IPS DF 19.7 (cell line): Measurements from ENCODE around the gene LAX1.
"Not testable (repeated sequence)": the region's sequence is repeated elsewhere in the genome, so short reads cannot be mapped to it uniquely, and the experiment has no call there.

Experiments used
- DNase-seq: peaks from one replicate; pipeline ENCODE4 v3.0.0-alpha.2; 2013; ENCODE audit warnings: low read depth, low spot score

Gene LAX1

DNA sequence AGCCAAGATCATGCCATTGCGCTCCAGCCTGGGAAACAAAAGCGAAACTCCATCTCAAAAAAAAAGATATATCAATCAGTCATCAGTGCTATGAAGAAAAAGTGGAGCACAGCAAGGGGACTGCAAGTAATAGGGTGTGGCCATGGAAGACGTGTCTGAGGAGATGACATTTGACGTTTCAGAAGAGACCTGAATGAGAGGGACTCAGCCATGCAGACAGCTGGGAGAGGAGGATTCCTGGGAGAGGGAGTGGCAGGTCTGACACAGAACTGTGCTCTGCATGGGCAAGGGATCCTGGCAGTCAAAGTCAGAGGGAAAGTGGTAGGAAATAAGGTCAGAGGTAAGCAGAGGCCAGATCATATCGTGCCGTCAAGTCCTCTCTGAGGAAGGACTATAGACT is 3.3 kb downstream of the LAX1 start:
- DNase-seq: no peak

DNA sequence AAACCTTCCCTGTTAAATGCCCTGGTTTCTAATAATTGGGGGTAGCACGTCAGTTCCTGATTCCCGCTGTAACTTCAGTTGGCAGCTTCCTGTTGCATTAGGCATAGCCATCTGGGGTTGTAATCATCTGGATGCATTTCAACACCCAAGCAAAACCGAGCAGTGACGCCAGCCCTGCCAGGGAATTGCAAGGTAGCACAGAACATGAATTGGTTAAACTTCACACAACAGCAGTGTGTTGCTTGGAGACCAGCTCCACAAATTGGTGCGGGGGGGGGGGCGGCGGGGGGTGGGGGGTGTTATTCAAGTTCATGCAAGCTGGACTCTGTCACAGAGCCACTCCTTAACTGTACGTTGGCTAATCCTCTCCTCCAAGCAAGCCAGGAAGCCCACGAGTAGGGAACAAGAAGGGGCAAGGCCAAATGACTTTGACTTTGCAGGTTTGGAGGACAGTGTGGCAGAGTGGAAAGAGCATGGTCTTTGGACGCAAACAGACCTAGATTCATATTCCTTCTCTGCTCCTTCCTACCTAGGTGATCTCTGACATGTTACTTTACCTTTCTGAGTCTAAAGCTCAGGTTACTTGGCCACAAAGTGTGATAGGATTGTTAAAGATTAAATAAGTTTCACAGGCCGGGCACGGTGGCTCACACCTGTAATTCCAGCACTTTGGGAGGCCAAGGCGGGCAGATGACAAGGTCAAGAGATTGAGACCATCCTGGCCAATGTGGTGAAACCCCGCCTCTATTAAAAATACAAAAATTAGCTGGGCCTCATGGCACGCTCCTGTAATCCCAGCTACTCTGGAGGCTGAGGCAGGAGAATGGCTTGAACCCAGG is 4.7 kb downstream of the LAX1 start:
- DNase-seq: no peak

DNA sequence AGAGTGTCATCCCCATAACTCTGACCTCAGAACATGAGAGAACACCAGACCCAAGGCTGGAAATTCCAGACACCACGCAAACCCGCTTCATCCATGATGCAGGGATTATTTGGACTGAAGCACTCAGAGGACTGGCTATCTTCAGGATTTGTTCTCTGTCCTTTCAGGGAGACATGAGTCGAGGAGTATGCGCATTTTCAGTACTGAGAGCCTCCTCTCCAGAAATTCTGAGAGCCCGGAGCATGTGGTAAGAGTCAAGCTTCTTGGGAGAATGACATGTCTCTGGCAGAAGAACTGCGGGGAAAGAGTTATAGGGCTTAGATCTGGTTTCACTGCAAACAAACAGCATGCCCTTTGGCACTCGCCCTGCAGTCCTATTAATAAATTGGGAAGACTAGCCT is 6.9 kb downstream of the LAX1 start:
- DNase-seq: no peak

DNA sequence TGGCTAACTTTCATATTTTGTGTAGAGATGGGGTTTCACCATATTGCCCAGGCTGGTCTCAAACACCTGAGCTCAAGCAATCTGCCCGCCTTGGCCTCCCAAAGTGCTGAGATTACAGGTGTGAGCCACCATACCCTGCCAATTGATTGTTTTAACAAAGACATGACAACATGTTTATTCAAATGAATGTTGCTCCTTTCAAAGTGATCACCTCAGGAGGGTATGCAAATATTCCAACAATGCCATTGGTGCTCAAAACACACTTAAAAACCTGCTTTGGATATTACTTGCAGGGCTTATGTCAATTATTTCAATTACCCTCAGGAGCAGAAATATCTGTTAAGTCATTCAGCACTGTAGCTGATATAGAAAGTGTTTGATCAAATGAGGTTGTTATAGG is 7.9 kb downstream of the LAX1 start:
- DNase-seq: no peak

DNA sequence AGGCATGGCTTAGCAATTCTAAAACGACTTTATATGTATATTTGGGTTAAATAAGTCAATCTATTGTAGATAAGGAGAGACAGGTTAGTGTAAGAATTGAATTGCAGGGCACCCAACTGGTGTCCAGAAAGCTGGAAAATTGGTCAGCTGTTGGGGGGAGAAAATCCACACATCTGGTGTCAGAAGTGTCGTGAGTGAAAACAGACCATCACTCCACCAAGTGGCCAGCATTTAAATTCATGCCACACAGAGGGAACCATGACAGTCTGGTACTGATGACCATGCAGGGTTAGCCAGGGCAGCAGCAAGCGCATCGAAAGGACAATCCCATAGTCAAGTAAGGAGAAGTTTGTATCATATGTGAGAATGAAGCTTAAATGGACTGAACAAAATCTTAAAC is 11.7 kb downstream of the LAX1 start:
- no peak for DNase-seq

DNA sequence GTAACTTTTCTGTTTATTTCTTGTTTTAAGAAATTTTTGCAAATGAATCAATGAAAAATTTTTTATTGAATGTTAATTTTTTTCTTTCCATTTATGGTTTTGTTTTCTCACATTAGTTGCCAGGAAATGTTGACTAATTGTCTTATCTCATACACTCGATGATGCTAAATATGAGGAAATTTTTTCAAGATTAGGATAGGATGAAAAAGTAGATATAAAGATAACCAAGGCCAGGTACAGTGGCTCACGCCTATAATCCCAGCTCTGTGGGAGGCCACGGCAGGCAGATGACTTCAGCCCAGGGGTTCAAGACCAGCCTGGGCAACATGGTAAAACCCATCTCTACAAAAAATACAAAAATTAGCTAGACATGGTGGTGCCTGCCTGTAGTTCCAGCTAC is 12.6 kb downstream of the LAX1 start:
- no peak for DNase-seq

DNA sequence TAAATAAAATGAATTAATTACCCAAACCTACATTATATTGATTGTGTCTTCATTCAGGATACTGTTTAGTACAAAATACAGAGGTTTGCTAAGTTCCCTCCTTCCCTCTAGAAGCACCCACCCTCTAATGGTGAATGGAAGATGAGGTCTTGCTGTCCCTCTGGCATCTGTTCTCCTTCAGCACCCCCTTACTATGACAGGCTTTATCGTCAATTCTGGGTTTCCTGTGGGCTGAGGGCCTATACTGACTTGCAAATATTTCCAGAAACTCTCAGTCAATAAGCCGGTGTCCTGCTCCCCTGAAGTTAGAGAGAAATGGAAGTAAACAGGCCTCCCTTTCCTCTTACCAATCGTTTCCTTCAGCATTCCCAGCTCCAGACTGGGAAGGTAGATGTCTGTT is 13.2 kb downstream of the LAX1 start:
- DNase-seq: no peak

DNA sequence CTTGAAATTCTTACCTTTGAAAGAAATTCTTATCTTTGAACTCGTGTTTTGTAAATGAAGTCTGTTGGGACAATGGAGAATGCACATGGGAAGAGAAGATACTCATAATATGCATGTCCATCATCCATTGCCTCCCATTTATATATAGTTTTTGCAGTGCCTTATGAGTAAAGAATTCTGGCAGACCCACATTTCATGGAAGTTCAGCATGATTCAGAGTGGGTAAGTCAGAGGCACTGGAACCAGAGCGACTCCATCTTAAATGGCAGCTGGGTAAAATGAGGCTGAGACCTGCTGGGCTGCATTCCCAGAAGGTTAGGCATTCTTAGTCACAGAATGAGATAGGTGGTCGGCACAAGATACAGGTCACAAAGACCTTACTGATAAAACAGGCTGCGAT is 13.8 kb downstream of the LAX1 start:
- DNase-seq: no peak

DNA sequence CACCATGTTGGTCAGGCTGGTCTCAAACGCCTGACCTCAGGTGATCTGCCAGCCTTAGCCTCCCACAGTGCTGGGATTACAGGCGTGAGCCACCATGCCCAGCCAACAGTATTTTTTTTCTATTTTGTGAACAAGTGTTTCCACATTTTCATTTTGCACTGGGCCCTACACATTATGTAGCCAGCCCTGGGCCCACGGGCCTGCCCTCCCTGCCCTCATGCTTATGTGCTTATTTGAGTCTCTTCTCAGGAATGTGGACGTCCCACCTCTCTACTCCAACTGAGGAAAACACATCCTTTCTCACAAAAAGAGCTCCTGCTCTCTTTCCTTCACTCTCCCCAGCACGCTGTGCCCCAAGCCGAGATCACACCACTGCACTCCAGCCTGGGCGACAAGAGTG is 17.0 kb downstream of the LAX1 start:
- DNase-seq: no peak

DNA sequence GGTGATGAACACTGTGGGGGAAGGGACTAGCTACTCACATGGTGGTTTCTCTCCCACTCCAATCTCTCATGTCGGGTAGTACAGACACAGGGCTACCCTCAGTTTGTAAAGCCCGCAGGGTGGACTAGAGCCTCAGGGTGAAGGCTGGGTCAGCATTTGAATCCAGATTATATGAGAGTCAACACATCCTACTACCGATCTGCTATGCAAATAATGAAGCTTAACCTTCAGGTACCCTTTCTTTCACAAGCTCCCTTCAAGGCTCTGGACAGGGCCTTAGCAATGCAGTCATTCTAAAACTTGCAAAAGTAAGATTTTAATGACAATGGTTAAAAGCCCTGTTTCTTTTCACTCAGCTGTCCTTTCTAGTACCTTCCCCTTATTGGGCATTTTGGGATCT is 25.0 kb downstream of the LAX1 start:
- no peak for DNase-seq

DNA sequence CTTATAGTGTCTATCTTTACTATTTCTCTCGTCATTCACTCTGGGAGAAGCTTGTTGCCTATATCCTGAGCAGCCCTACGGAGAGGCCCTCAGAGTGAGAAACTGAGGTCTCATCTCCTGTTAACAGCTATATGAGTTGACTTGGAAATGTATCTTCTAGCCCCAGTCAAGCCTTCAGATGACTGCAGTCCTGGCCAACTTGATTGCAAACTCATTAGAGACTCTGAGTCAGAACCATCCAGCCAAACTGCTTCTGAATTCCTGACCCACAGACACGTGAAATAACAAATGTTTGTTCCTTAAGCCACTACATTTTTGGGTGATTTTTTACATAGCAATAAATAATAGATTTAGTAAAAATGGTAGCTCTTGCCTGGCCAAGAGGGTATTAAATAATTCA is 26.5 kb downstream of the LAX1 start:
- no peak for DNase-seq

DNA sequence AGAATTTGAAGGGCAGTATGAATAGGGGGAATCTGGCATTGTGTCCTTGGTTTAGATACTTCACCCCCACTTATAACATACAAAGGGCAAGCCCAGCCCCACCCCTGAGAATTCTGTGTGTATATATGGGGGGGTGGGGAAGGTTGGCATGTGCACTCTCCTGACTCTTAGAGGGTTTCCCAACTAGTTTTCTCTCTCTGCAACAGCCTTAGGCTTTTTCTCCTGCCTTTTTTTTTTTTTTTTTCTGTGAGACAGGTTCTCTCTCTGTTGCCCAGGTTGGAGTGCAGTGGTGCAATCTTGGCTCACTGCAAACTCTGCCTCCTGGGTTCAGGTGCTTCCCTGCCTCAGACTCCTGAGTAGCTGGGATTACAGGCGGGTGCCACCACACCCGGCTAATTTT is 27.5 kb downstream of the LAX1 start:
- DNase-seq: no peak

DNA sequence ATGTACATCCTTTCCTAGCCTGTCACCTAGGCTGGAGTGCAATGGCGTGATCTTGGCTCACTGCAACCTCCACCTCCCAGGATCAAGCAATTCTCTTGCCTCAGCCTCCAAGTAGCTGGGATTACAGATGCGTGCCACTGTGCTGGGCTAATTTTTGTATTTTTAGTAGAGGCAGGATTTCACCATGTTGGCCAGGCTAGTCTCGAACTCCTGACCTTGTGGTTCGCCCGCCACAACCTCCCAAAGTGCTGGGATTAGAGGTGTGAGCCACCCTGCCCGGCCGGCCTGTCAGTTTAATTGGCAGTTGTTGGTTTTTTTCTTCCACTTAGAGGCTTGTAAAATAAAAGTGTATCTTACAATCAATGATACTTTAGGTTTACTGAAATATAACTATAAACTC is 28.6 kb downstream of the LAX1 start:
- not testable (repeated sequence) for DNase-seq

DNA sequence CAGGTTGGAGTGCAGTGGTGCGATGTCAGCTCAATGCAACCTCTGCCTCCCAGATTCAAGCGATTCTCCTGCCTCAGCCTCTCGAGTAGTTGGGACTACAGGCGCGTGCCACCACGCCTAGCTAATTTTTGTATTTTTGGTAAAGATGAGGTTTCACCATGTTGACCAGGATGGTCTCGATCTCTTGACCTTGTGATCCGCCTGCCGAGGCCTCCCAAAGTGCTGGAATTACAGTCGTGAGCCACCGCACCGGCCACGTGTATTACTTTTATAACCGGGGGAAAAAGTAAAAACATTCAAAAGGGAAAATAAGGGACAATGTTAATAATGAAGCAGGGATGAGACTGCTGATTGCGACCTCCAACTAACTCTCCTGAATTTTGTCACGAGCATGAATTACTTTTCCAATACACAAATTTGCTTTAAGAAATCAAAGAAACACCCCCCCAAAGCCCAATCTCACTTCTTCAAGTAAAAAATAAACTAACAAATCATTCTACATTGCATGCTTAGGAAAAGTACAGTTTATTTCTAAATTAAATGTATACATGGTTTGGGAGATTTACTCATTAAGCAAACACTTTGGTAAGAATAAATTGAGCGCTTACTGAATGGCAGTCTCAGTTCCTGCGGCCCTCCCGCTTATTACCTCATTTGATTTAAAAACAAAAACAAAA is 29.9 kb downstream of the LAX1 start:
- no peak for DNase-seq

DNA sequence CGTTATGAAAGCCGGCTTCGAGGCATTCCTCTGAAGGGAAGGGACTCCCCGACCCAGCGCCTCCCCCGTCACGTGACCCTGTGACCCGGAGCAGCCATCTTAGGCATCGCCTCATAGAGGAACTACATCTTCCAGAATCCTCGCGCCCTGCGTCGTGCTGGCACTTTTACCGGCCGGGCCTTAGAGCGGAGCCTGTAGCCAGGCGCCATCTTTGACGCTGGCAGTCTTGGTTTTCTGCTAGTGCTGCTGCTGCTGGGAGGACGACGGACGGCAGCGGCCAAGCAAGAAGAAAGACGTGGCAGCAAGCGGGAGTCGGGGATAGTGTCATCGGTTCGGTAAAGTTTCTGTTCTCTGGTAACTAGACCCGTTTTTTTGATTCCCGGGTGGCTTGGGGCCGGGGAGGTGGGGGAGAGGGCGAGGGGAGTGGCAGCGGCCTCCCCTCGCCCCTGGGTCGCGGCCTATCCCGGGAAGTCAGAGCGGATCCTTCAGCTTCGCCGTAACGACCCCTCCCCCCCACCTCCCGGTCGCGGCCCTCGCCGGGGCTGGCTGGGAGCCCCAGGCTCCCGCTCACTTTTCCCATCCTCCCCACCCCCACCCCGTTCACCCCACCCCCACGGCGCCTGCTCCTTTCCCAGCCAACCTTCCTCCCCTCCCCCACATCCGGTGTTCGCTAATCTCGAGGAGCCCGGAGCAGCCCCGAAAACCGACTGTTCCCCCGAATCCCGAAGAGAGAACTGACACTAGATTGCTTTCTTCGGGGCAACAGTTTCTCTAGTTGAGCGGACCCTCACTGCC is 30.7 kb downstream of the LAX1 start, which contains the start of the genes ZBED6 and ZC3H11A:
ZBED6 (plus strand) TSS at position 183 of the 795 bp plus-strand sequence. CDS start 1,900 bp downstream, outside the sequence.
ZC3H11A (plus strand) TSS at position 183 of the 795 bp plus-strand sequence. CDS start 21,448 bp downstream, outside the sequence.
- DNase-seq: peak; percentile 95

DNA sequence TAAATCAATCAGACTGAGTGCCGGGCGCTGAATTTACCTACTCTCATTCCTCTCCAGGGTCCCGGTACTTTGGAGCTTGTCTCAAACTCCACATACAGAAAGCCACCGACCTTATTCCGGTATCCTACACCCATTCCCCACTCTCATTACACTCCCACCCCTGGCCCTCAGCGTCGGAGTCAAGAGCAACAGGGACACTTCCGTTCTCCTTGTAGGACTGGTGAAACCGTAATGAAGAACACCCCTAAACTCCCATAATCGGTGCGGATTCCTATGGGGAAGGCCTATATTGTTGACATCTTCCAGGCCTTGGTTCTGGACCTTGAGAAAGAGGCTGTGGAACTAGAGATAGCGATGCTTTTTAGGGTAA is 31.2 kb downstream of the LAX1 start:
- DNase-seq: no peak

DNA sequence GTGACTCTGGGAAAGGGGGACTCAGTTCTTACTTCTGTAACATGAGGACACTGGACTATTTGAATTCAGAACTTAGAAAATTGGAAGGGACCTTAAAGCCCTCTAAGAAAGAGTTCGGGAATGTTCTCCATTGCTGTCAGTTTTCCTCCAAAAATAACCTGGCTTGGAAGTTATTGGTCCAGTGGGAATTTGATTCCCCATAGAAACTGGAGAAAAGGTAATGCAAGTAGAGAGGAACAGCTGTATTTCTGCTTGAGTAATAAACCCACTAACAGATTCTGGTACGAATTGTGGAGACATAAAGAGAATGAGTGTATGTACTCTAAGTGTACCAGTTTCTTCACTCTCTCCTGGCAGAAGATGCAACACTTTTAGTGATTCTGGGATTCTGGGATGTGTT is 32.2 kb downstream of the LAX1 start:
- DNase-seq: no peak

DNA sequence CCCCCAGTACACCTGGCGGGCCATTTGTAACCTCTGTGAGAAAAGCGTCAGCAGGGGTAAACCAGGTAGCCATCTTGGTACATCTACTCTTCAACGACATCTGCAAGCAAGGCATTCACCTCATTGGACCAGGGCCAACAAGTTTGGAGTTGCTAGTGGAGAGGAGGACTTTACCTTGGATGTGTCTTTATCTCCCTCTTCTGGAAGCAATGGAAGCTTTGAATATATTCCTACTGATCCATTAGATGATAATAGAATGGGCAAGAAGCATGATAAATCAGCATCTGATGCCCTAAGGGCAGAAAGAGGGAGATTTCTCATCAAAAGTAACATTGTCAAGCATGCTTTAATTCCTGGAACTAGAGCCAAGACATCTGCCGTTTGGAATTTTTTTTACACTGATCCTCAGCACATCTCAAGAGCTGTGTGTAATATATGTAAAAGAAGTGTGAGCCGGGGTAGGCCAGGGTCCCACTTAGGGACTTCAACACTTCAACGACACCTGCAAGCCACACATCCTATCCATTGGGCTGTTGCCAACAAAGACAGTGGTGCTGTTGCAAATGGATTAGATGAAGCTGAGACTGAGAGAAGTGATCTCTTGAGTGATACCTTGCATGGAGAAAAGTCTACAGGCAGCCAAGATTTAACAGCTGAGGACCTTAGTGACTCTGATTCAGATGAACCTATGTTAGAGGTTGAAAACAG is 33.1 kb downstream of the LAX1 start:
- no peak for DNase-seq

DNA sequence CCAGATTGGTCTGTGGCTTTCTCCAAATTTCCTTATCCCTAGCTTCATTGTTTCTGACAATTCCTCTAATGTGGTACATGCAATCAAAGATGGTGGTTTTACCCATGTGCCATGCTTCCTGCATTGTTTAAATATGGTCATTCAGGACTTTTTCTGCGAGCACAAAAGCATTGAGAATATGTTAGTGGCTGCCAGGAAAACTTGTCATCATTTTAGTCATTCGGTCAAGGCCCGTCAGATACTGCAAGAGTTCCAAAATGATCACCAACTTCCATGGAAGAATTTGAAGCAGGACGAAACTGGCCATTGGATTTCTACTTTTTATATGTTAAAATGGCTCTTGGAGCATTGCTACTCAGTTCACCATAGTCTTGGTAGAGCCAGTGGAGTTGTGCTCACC is 34.2 kb downstream of the LAX1 start:
- DNase-seq: no peak

DNA sequence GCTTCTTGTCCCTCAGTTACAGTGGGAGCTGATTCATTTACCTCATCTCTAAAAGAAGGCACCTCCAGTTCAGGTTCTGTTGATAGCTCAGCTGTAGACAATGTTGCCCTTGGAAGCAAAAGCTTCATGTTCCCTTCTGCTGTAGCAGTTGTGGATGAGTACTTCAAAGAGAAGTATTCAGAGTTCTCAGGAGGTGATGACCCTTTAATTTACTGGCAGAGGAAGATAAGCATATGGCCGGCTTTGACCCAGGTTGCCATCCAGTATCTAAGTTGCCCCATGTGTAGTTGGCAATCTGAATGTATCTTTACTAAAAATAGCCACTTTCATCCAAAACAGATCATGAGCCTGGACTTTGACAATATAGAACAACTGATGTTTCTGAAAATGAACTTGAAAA is 35.0 kb downstream of the LAX1 start:
- DNase-seq: no peak

DNA sequence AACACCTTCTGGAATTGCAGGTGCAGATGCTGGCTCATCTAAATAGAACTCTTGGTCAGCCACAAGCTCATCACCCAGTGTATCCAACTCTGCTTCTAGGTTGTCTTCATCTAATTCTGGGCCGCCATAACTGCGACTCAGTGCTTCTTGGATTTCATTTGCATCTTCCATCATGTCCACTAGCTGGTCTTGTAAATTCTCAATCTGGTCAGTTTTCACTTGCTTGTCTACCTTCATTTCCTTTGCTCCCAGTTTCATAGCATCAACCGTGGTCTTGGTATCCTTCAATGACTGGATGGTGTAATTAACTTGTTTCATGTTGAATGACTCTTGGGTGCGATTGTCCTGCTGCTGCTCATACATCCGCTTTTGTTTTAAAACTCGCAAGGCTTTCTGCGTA is 40.7 kb downstream of the LAX1 start:
- DNase-seq: no peak

DNA sequence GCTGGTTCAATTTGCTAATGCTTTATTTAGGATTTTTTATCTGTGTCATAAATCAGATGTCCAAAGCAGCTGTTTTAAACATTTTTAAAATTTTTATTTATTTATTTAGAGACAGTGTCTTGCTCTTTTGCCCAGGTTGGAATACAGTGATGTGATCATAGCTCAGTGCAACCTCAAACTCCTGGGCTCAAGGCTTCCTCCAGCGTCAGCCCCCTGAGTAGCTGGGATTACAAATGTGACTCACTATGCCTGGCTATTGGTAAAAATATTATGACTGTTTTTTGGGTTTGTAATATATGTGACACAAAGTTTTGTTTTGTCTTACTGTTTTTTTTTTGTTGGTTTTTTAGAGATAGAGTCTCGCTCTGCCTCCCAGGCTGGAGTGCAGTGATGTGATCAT is 42.2 kb downstream of the LAX1 start:
- DNase-seq: no peak
